ENCODE data around the gene TRMT112. TPM values are rescaled to one million over a fixed set of nuclear protein-coding genes. Genes with fewer than 3 reads are reported as not detected.
"Not testable (repeated sequence)": the region's sequence is repeated elsewhere in the genome, so short reads cannot be mapped to it uniquely, and the experiment has no call there.

TRMT112 gene
- total and polyA plus RNA-seq, 12 donors, result 286 to 991 (median 397) TPM

- intact Hi-C loops (cut with DNase I), result no loop called here
- Histone ChIP-seq H3K4me3 (peak within 1 kb of the TSS; percentile 41 to 92 (median 79)), H3K9me3 (replicated peaks in 1 of 3) (no peaks in the 10 kb centered on the region), H3K27ac (peak within 1 kb of the TSS; percentile 87 to 100 (median 98)), H3K27me3 (no peaks in the 10 kb centered on the region), H3K36me3 (replicated peaks in 1 of 2) (peaks cover 0 to 36% of the 10 kb centered on the region in 2 donors), H3K4me1 (replicated peaks in 1 of 2) (peaks cover 10 to 20% of the 10 kb centered on the region in 2 donors)
- TF ChIP-seq POLR2A (IDR thresholded peaks at IDR 0.05) (peak; percentile 91 to 96), CTCF (IDR thresholded peaks at IDR 0.05) (peak in 5 of 6 experiments; percentile 41 to 49 (median 45))
- DNase-seq, result peak; percentile 96 to 99 (median 98)
- 0 to 1% (median 1%) methylated on average over 21 to 61 of the region's 61 CpGs for WGBS, 4 donors
Observed at GRCh38 chr11:64317961-64318765, 804 bp upstream of the TRMT112 start, which contains the start of gene PRDX5. TSS of gene PRDX5 (plus strand) at chr11:64318121. CDS start at chr11:64318216, 95 bp downstream.

- peaks cover 0 to 27% of the 10 kb centered on the region in 2 donors for H3K36me3 ChIP-seq (replicated peaks in 1 of 2)
- 5 to 11% (median 6%) methylated on average over 17 to 32 of the region's 32 CpGs for WGBS, 4 donors
- intact Hi-C loops (cut with DNase I), result no loop called here
- peak in 6 of 7 donors; percentile 43 to 76 (median 56) for DNase-seq
- H3K4me3 ChIP-seq, result peak overlapping the region; percentile 41 to 92 (median 64)
- H3K4me1 ChIP-seq (replicated peaks in 1 of 2), result peaks cover 10 to 20% of the 10 kb centered on the region in 2 donors
- no peaks in the 10 kb centered on the region for H3K27me3 ChIP-seq
- H3K9me3 ChIP-seq (replicated peaks in 1 of 3), result no peaks in the 10 kb centered on the region
- TF ChIP-seq POLR2A (IDR thresholded peaks at IDR 0.05), result no peak
- TF ChIP-seq CTCF (IDR thresholded peaks at IDR 0.05), result no peak
- H3K27ac ChIP-seq, result peak overlapping the region; percentile 87 to 100 (median 98)
Observed at GRCh38 chr11:64316672-64317324, 561 bp downstream of the TRMT112 start.

- intact Hi-C loops (cut with DNase I); DNase-seq; H3K4me3 ChIP-seq; H3K9me3 ChIP-seq (replicated peaks in 1 of 3); H3K27me3 ChIP-seq: not testable (repeated sequence)
- peaks cover 10 to 20% of the 10 kb centered on the region in 2 donors for H3K4me1 ChIP-seq (replicated peaks in 1 of 2)
- WGBS, 4 donors, result 68 to 75% (median 71%) methylated on average over 2 to 25 of the region's 25 CpGs
- peaks cover 0 to 23% of the 10 kb centered on the region in 2 donors for H3K36me3 ChIP-seq (replicated peaks in 1 of 2)
- peak overlapping the region in 2 of 5 donors; percentile 98 to 100 for H3K27ac ChIP-seq
Observed at GRCh38 chr11:64315667-64316526, 1.5 kb downstream of the TRMT112 start.

GRCh38 chr11:64314805-64315561, 2.4 kb downstream of the TRMT112 start:
- H3K36me3 ChIP-seq (replicated peaks in 1 of 2), result peaks cover 0 to 23% of the 10 kb centered on the region in 2 donors
- peak overlapping the region in 1 of 5 donors; percentile 81 for H3K27ac ChIP-seq
- whole genome bisulfite sequencing, 4 donors, result 87 to 91% (median 90%) methylated on average over 13 to 24 of the region's 24 CpGs
- intact Hi-C loops (cut with DNase I), result loop anchor here in 1 of 2 donors (5.0 kb wide), 1 partner anchor 37 kb away; no protein-coding TSS in a partner anchor
- H3K4me1 ChIP-seq (replicated peaks in 1 of 2), result peaks cover 10 to 20% of the 10 kb centered on the region in 2 donors
- H3K9me3 ChIP-seq (replicated peaks in 1 of 3), result no peaks in the 10 kb centered on the region
- no peak overlapping the region for H3K4me3 ChIP-seq
- H3K27me3 ChIP-seq, result no peaks in the 10 kb centered on the region
- peak in 2 of 7 donors; percentile 27 to 52 for DNase-seq
- TF ChIP-seq CTCF (IDR thresholded peaks at IDR 0.05) (no peak), POLR2A (IDR thresholded peaks at IDR 0.05) (no peak)
